GM03348 (cell line): Measurements from ENCODE around the gene IP6K1.
"Not testable (repeated sequence)": the region's sequence is repeated elsewhere in the genome, so short reads cannot be mapped to it uniquely, and the experiment has no call there.

Experiments used
- DNase-seq: peaks from one replicate; pipeline ENCODE4 v3.0.0; 2012; ENCODE audit warnings: low spot score

IP6K1 gene

DNA sequence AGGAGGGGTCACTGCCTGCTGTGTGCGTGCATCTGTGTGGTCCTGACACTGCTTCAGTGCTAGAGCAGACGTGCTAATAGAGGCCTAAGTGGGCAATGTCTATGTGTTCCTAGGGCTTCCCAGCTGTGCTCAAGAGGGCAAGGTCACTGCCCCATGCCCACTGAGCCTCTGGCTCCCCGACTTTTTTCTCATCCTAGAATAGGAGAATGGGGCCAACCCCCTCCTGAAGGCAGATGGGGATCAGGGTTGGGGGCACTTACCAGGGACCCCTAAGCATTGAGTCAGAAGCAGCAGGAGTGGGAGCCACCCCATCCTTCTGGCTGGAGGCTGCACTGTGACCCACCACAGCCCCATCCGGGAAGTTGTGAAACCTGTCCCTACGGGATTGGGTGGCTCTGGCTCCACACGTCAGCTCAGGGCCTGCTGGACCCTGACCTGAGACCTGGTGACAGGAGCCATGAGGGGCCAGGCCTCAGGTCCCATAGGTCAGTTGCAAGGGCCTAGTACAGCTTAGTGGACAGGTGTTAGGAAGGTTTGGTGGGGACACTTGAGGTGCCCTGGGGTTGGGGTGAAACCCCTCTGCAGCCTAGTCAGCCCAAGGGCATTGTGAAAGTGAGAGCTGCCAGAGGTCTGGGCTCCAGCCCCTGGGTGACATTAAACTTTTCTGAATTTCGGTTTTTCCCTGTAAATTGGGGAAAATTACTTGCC is 97.8 kb downstream of the IP6K1 start:
- not testable (repeated sequence) for DNase-seq

DNA sequence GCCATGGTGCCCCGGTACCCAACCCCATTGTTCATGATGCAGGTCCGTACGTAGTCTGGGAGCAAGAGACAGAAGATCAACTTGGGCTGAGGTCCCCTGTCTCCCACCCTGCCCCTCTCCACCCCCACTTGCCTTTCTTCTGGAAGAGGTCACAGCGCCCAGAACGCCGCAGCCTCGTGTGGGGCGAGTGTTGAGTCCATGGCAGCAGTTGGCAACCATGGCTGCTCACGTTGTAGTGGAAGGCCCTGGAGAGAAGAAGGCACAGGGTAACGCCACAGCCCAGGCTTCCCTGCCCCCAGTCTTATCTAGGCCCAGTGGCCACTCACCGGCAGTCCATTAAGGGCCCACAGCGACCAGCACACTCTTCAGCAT is 98.9 kb downstream of the IP6K1 start:
- DNase-seq, result not testable (repeated sequence)

GRCh38 chr3:49686769-49687423 is 99.4 kb downstream of the IP6K1 start:
- DNase-seq, result peak; percentile 32

DNA sequence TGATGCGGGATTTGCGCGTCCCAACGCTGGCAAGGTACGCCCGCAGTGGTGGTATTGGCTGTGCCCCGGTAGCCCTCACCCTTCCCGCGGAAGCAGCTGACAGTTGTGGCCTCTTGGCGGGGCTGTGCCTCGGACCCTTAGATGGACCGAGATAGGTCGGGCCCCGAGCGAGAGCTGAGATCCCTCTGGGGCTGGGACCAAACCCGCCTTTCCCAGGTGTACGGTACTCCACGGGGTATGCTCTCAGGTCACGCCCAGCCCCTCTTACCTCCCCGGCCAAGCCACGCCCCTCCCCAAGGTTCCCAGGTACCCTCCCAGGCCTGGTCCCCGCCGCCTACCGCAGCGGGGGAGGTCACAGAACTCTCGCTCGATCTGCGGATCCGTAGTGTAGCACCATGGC is 100.0 kb downstream of the IP6K1 start:
- DNase-seq, result not testable (repeated sequence)

DNA sequence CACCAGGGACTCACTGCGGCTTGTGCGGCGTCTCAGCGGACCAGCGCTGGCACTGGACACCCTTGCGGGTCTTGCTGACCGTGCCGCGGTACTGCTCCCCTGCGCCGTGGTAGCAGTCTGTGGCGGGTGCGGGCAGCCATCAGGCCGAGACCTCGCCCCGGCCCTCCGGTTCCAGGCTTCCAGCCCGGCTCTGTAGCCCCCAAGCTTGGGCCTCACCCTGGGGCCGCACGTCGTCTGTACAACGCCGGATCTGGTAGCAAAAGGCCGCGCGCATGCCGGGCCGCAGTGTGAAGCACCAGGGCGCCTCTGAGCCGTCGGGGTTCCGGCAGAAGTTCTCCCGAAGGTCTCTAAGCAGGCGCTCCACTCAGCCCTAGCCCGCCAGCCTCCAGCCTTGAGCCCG is 100.5 kb downstream of the IP6K1 start:
- not testable (repeated sequence) for DNase-seq

GRCh38 chr3:49685103-49685502 is 101.2 kb downstream of the IP6K1 start:
- not testable (repeated sequence) for DNase-seq

GRCh38 chr3:49684453-49684852 is 101.9 kb downstream of the IP6K1 start:
- DNase-seq, result not testable (repeated sequence)

DNA sequence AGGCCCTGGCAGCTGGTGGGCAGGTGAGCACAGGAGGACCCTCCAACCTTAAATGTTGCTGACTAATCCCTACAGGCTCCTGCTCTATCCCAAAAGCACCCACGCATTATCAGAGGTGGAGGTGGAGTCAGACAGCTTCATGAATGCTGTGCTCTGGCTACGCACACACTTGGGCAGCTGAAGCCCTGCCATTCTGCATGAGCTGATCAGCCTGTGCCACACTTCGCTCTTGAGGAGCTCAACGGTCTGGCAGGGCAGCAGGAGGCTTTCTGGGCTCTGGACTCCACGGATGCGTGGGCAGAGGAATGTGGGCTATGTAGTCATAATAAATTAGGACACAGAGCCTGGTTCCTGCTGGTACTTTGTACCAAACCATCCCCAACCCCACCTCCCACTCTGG is 103.2 kb downstream of the IP6K1 start:
- no peak for DNase-seq

DNA sequence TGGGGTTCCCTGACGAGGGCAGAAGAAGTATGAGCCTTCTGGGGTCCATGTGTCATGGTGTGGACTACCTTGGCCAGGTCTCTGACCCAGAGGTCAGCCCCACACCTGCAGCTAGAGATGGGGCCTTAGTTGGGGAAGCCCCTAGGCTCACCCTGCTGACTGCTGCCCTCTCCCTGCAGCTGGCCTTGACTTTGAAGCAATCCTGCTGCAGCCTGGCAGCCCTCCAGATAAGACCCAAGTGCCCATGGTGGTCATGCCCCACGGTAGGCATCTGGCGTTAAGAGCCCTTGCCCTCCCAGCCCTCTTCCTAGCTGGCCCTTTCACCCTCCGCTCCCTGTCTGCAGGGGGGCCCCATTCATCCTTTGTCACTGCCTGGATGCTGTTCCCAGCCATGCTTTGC is 104.8 kb downstream of the IP6K1 start:
- DNase-seq, result no peak

GRCh38 chr3:49681232-49681522 is 105.2 kb downstream of the IP6K1 start:
- no peak for DNase-seq

DNA sequence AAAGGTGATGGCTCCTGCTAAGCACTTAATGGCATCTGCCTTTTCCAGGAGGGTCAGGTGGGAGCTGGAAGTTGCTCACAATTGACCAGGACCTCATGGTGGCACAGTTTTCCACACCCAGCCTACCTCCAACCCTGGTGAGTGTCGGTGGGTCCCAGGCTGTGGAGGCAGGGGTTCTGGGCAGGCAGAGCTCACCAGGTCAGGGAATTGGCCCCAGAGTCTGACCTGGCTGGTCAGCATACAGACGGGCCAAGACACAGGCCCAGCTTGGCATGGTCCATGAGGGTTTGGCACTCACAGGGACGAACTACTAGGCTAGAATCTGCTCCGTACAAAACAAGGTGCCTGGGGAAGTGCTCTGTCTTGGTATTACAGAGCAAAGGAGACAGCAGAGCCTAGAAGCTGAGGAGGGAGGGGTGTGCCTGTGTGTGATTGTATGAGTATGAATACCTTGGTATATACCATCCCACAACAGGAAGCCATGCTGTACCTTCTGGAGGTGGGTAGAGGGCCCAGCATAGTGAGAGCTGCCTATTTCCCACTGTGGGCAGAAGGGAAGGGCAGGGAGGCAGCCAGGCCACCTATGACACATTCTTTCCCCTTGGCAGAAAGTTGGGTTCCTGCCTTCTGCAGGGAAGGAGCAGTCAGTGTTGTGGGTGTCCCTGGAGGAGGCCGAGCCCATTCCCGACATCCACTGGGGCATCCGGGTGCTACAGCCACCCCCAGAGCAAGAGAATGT is 105.7 kb downstream of the IP6K1 start:
- DNase-seq, result no peak

DNA sequence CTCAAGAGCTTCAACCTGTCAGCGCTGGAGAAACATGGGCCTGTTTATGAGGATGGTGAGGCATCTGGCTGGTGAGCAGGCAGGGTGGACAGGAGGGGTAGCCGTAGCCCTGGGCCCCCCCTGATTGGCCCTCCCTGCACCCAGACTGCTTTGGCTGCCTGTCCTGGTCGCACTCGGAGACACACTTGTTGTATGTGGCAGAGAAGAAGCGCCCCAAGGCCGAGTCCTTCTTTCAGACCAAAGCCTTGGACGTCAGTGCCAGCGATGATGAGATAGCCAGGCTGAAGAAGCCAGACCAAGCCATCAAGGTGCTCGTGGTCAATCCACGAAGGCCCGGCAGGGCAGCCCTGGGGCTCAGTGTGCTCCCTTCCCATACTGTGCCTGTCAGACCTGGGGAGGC is 110.4 kb downstream of the IP6K1 start:
- DNase-seq, result no peak

- DNase-seq, result no peak
Observed at GRCh38 chr3:49674497-49674983, 111.8 kb downstream of the IP6K1 start.
